ENCODE data around the gene PTPN23.

Gene PTPN23

DNA sequence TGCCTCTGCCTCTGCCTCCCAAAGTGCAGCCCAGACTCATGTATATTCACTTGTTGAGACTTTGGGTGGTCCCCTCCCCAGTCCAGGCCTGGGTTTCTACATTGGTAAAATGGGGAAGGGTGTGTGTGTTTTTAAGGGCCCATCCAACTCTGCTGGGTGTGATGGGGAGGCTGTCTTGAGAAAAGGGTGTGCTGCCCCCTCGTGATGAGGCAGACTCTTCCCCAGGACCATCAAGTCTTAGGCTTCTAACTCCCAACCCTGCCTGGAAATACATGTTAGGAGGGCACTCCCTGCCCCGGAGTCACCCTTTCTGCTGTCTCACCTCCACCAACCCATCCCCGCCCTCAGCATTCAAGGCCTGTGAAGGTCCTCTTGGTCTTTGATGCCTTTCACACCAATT, 4.4 kb upstream of the PTPN23 start:
- no peak overlapping the region for H3K27ac Mint-ChIP-seq
- H3K27me3 Mint-ChIP-seq (ENCODE audit: low read depth), result no peaks in the 10 kb centered on the region
- H3K4me3 Mint-ChIP-seq, result no peak overlapping the region
- TF ChIP-seq, protein P1, sequence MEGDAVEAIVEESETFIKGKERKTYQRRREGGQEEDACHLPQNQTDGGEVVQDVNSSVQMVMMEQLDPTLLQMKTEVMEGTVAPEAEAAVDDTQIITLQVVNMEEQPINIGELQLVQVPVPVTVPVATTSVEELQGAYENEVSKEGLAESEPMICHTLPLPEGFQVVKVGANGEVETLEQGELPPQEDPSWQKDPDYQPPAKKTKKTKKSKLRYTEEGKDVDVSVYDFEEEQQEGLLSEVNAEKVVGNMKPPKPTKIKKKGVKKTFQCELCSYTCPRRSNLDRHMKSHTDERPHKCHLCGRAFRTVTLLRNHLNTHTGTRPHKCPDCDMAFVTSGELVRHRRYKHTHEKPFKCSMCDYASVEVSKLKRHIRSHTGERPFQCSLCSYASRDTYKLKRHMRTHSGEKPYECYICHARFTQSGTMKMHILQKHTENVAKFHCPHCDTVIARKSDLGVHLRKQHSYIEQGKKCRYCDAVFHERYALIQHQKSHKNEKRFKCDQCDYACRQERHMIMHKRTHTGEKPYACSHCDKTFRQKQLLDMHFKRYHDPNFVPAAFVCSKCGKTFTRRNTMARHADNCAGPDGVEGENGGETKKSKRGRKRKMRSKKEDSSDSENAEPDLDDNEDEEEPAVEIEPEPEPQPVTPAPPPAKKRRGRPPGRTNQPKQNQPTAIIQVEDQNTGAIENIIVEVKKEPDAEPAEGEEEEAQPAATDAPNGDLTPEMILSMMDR (IDR thresholded peaks at IDR 0.05; ENCODE audit: unreplicated experiment in 3 of 3), result no peak
- H3K9me3 Mint-ChIP-seq, result no peaks in the 10 kb centered on the region
- H3K4me1 Mint-ChIP-seq, result peaks cover 13% of the 10 kb centered on the region
- H3K36me3 Mint-ChIP-seq (ENCODE audit: low read depth), result no peaks in the 10 kb centered on the region

DNA sequence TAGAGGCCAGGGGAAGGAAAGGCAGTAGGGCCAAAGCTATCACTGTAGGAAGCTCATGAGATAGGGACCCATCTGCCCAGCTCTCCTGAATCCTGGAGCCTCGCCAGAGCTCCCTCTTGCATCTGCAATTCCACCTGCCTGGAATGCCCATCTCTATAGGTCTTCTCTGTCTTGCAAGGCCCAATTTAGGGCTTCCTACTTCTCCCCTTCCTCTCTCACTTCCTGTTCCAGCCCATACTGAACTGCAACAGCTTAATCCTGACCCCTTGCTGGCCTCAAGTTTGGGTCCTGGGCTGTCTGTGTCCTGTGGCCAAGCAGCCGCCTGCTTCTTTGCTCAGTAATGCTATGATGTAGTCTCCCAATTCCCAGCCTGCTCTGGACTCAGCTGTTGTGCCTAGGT, 3.6 kb upstream of the PTPN23 start:
- Mint-ChIP-seq H3K27me3 (ENCODE audit: low read depth) (no peaks in the 10 kb centered on the region), H3K27ac (no peak overlapping the region), H3K36me3 (ENCODE audit: low read depth) (no peaks in the 10 kb centered on the region), H3K4me3 (peak overlapping the region in 2 of 3 experiments; percentile 13 to 24), H3K9me3 (no peaks in the 10 kb centered on the region), H3K4me1 (peaks cover 19% of the 10 kb centered on the region)
- TF ChIP-seq, protein P1 (IDR thresholded peaks at IDR 0.05; ENCODE audit: unreplicated experiment in 3 of 3), result no peak

DNA sequence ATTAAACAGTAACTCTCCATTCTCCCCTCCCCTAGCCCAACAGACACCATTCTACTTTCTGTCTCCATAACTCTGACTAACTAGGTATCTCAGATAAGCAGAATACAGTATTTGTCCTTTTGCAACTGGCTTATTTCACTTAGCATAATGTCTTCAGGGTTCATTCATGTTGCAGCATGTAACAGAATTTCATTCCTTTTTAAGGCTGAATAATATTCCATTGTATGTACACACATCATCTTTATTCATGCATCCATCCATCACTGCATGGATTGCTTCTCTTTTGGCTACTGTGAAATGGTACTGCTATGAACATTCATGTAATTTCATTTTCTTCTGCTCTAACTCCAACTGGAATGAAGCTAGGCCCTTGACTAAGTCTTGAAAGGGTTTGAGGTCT, 2.0 kb upstream of the PTPN23 start:
- H3K4me1 Mint-ChIP-seq, result peaks cover 30% of the 10 kb centered on the region
- peaks cover 8% of the 10 kb centered on the region for H3K36me3 Mint-ChIP-seq (ENCODE audit: low read depth)
- TF ChIP-seq, protein P1 (IDR thresholded peaks at IDR 0.05; ENCODE audit: unreplicated experiment in 3 of 3), result no peak

DNA sequence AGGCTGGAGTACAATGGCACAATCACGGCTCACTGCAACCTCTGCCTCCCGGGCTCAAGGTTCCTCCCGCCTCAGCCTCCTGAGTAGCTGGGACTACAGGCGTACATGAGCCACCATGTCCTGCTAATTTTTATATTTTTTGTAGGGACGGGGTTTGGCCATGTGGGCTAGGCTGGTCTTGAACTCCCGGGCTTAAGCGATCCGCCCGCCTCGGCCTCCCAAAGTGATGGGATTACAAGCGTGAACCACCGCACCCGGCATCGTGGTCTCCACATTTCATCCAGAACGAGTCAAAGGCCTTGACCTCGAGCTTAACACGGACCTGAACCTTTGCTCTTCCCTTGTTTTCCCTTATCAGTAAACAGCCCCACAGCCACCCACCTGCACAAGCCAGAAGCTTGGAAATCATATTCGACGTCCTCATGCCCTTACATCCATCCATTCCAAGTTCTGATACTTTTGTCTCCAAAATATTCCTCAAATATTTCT, 1.4 kb upstream of the PTPN23 start:
- Mint-ChIP-seq H3K4me1 (peaks cover 30% of the 10 kb centered on the region), H3K4me3 (peak overlapping the region; percentile 96 to 99 (median 97)), H3K27ac (peak overlapping the region; percentile 96 to 99 (median 99)), H3K36me3 (ENCODE audit: low read depth) (peaks cover 9% of the 10 kb centered on the region), H3K9me3 (no peaks in the 10 kb centered on the region), H3K27me3 (ENCODE audit: low read depth) (no peaks in the 10 kb centered on the region)
- TF ChIP-seq, protein P1 (IDR thresholded peaks at IDR 0.05; ENCODE audit: unreplicated experiment in 3 of 3), result no peak

More for the DNA sequence above, 2.0 kb upstream of the PTPN23 start:
- H3K27ac Mint-ChIP-seq, result peak overlapping the region in 1 of 3 experiments; percentile 59
- no peaks in the 10 kb centered on the region for H3K9me3 Mint-ChIP-seq
- no peaks in the 10 kb centered on the region for H3K27me3 Mint-ChIP-seq (ENCODE audit: low read depth)
- H3K4me3 Mint-ChIP-seq, result peak overlapping the region; percentile 40 to 97 (median 52)

DNA sequence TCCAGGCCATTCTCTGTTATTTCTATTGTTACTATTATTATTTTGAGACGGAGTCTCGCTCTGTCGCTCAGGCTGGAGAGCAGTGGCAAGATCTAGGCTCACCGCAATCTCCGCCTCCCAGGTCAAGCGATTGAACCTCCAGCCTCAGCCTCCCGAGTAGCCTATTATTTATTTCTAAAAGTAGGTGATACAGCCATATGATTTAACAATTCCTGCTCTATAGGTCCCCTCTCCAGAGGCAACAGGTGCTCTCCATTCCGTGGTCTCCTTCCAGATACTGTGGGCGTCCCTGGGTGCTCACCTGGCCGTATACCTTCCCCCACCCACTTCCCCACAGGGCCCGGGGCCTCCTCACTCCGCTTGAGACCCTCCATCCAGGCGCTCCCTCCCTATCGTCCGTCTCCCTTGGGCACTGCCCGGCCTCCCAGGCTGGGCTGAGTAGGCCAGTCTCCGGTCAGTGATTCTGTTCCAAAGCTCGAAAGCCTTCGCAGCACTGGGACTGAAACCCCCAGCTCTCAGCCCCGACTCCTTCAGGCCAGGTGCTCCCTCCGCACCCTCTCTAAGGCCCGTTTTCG, 708 bp upstream of the PTPN23 start:
- Mint-ChIP-seq H3K27ac (peak overlapping the region; percentile 96 to 99 (median 99)), H3K4me3 (peak overlapping the region; percentile 96 to 99 (median 97)), H3K9me3 (no peaks in the 10 kb centered on the region), H3K27me3 (ENCODE audit: low read depth) (no peaks in the 10 kb centered on the region), H3K4me1 (peaks cover 30% of the 10 kb centered on the region), H3K36me3 (ENCODE audit: low read depth) (peaks cover 9% of the 10 kb centered on the region)
- TF ChIP-seq, protein P1 (IDR thresholded peaks at IDR 0.05; ENCODE audit: unreplicated experiment in 3 of 3), result no peak
